ENCODE results near the gene MMP25.

Gene MMP25

DNA sequence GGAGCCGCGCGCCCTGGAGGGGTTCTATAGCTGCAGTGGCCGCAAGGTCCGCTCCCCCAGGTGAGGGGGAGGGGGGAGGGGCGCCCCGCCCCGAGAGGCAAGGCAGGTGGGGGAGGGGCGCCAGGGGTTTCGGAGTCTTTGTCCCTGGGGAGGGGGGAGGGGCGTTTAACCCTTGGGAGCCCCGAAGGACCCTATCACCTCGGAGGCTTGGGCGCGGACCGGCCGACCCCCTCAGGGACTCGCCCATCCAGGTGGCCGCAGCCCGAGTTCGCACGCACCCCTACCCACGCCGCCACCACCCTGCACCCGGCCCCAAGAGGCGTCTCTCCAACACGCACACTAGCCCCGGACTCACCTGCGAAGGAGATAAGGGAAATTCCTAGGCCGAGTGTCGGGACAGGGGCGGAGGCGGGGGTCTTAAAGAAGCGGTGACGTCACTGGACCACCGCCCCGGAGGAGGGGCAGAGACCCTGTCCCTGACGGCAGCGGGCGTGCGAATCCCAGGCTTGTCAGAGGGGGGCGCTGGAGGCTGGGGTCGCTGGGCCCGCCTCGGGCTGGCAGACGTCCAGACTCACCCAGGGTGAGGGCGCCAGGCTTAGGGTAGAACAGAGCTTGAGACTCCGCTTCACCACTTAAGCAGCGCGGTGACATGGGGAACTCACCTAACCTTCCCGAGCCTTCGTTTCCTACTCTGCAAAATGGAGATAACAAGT lies 28.4 kb upstream of the MMP25 start, which contains the start of gene CLDN6:
TSS of gene CLDN6 (minus strand) at position 390 of the 713 bp plus-strand sequence. CDS start 2,162 bp downstream, outside the sequence.
- DNase-seq, result no peak

DNA sequence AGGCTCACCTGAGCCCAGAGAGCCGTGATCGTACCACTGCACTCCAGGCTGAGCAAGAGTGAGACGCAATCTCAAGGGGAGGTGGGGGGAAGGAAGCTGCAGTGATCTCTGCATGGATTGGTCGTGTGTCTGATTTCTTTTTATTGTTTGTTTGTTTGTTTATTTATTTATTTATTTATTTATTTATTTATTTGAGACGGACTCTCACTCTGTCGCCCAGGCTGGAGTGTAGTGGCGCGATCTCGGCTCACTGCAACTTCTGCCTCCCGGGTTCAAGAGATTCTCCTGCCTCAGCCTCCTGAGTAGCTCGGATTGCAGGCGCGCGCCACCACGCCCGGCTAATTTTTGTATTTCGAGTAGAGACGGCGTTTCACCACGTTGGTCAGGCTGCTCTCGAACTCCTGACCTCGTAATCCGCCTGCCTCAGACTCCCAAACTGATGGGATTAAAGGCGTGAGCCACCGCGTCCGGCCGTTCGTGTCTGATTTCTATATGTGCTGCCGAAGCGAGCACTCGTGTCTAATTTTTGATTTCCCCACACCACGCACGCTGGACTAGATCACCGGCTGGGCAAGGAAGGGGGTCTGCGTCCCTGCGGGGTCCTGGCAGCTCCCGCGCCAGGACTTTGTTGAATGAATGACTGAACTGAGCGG lies 26.6 kb upstream of the MMP25 start:
- DNase-seq, result no peak

DNA sequence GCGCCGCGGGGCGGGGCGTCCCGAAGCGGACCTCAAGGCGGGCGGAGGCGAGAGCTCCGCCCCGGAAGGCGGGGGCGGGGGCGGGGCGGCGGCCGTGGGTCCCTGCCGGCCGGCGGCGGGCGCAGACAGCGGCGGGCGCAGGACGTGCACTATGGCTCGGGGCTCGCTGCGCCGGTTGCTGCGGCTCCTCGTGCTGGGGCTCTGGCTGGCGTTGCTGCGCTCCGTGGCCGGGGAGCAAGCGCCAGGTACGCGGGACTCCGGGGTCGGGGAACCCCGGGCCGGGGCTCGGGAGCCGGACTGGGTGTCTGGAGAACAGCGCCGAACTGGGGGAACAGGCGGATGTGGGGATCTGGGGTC lies 26.1 kb upstream of the MMP25 start, which contains the start of gene TNFRSF12A:
TSS of gene TNFRSF12A (plus strand) at position 122 of the 357 bp plus-strand sequence. CDS start at position 152, 30 bp downstream.
- peak; percentile 74 for DNase-seq

DNA sequence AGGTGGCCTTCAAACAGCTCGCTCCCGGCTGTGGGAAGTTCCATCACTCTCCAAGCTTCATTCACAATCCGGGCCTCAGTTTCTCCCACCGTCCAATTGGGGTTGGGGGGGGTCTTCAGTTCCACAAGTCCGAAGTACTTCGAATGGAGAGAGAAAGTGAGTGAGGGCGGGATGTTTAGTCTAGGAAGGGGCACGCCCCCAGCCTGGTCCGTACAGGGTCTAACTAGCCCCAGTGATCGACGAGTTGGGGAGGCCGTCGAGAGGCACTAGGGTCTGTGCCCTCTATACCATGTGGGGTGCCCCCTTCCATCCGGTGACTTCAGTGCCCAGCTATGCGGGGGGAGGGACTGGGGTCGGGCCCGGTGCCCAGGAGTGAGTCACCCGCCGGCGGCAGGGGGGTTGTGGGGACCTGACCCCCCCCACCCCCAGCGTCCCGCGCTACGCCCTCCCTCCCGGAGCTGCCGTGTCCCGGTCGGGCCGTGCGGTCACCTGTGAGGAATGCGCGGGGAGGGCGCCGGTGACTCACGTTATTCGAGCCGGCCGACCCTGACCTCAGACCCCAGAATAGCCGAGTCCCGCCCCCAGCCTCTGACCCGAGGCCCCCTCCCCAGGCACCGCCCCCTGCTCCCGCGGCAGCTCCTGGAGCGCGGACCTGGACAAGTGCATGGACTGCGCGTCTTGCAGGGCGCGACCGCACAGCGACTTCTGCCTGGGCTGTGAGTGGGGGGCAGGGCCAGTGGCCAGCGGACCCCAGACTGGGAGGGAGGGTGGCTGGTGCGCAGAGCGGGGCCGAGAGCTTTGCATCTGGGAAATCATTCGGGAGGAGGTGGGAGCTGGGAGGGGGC lies 25.5 kb upstream of the MMP25 start:
- DNase-seq, result no peak

DNA sequence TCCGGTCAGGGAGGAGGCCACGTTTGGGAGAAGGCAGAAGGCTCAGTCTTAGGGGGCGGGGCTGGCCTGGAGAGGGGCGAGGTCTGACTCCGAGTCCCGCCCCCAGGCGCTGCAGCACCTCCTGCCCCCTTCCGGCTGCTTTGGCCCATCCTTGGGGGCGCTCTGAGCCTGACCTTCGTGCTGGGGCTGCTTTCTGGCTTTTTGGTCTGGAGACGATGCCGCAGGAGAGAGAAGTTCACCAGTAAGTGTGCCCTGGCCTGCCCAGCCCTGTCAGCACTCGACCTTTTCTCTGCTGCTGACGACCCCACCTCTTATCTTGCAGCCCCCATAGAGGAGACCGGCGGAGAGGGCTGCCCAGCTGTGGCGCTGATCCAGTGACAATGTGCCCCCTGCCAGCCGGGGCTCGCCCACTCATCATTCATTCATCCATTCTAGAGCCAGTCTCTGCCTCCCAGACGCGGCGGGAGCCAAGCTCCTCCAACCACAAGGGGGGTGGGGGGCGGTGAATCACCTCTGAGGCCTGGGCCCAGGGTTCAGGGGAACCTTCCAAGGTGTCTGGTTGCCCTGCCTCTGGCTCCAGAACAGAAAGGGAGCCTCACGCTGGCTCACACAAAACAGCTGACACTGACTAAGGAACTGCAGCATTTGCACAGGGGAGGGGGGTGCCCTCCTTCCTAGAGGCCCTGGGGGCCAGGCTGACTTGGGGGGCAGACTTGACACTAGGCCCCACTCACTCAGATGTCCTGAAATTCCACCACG lies 24.7 kb upstream of the MMP25 start:
- peak; percentile 65 for DNase-seq

DNA sequence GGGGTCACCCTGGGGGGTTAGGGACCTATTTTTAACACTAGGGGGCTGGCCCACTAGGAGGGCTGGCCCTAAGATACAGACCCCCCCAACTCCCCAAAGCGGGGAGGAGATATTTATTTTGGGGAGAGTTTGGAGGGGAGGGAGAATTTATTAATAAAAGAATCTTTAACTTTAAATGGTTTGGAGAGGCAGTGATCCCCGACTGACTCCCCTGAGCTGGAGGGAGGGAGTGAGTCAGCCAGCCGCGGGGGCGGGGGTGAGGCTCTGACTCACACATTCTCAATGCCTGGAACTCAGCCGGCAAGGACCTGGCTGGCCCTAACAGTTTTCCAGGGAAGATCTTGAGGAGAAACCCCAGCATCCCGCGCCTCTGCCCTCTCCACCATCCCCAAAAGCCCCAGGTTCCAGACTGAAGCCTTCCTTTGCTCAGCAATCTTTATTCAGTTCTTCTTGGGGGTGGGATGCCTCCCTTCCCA lies 24.1 kb upstream of the MMP25 start:
- no peak for DNase-seq

DNA sequence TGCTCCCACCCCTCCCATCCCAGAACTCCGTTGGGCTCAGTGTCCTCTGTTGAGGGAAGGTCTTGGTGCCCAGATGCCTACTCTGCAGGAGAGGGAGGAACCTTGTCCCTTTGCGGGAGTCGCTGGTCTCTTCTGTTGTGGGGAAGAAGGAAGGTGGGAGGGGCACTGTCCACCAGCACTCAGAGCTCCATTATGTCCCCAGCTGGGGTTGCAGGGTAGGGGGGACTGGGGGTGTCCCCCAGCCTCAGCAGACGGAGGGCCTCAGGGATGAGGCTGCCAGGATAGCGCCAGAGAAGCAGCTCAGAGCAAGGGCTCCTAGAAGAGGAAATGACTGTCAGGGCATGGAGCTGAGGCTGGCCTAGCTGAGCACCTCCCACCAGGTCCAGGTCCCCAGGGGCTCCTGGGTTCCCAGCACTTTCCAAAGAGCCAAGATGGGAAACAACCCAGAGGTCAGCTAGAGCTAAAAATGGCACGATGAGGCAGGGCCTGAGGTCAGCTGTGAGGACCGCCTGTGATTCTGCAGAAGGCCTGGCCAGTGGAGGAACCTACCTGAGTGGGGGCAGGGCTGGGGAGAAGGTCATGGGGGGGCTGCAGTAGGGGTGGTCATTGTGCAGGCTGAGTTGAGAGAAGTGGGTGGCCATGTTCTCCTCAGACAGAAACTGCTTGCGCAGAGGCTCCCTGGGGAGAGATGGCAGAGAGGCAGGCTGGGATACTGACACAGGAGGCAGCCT lies 23.5 kb upstream of the MMP25 start:
- DNase-seq, result no peak

DNA sequence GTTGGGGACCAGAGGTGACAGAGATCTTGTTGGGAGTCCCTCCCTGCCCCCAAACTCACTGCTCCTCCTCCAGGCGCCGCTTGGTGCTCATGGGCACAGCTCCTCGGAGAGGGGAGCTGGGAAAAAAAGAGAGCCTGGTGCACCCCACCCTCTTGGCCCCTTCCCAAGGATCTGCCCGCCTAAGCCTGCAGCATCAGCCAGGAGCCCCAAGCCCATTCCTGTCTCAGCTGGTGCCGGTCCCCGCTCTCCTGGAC lies 23.0 kb upstream of the MMP25 start:
- no peak for DNase-seq

DNA sequence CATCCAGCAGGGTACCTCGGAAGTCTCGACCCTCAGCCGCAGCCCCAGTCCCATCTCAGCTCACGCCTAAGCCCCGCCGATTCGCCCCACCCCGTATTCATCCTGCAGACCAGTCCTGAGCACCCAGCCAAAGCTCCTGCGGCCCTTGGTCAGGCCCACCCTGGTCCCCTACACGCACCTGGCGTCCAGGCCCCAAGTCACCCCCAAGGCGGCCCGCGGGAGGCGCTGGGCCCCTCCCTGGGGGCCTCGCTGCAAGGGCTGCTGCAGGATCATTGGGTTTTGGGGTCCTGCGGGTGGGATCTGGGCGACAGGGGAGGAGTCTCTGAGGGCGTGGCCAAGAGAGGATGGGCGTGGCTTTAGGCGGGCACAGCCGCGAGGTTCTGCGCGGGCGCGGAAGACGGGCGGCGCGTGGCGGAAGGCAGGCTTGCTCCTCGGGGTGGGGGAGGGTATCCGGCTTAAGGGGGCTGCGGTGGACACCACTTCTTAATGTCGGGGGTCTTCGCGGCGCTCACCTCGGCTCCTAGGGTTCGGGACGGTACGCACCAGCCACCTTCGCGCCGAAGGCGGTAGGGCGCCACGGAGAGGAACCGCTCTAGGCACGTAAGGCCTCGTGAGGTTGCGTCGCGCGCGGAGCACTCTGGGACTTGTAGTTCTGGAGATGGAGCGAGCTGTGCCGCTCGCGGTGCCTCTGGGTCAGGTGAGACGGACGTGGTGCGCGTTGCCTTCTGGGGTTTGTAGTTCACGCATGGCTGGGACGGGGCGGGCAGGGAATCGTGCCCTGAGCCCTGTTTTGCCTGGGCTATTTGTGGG lies 22.5 kb upstream of the MMP25 start, which contains the start of the genes HCFC1R1 and THOC6:
TSS of gene HCFC1R1 (minus strand) at position 274 of the 810 bp plus-strand sequence. CDS start at position 273, 1 bp downstream.
TSS of gene THOC6 (plus strand) at position 367 of the 810 bp plus-strand sequence. CDS start at position 659, 292 bp downstream.
- DNase-seq, result peak; percentile 98

DNA sequence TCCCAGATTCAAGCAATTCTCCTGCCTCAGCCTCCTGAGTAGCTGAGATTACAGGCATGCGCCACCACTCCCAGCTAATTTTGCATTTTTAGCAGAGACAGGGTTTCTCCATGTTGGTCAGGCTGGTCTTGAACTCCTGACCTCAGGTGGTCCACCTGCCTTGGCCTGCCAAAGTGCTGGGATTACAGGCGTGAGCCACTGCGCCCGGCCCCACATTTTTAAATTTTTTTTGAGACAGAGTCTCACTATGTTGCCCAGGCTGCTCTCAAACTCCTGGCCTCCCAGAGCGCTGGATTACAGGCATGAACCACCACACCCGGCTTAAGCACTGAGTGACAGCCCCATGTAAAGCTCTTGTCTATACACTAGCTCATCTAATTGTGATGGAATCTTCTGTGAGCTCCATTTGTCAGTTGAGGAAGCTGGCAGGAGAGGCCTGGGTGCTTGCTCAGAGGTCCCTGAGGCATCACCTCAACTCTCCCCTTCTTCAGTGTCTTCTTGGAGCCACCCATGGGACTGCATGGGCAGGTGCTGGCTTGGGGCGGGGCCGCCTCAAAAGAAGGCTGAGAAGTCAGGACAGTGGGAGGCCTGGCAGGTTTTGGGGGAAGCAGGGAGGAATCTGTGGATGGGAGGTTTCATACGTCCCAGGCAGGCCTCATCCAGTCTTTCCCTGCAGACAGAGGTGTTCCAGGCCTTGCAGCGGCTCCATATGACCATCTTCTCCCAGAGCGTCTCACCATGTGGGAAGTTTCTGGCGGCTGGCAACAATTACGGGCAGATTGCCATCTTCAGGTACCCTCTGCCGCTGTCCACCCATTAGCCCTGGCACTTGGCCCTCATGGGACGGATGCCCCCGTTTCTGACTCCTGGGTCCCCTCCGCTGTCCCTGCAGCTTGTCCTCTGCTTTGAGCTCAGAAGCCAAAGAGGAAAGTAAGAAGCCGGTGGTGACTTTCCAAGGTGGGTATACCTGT lies 21.0 kb upstream of the MMP25 start:
- no peak for DNase-seq

DNA sequence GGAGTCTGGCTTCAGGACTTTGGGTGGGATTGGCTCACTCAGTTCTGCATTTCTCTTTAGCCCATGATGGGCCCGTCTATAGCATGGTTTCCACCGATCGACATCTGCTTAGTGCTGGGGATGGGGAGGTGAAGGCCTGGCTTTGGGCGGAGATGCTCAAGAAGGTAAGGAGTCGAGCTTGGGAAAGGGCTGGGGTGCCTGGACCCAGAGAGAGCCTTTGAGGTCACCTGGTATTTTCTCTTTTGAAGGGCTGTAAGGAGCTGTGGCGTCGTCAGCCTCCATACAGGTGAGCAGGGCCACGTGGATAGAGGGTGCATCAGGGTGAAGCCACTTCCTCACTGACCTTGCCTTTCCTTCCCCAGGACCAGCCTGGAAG lies 20.4 kb upstream of the MMP25 start:
- no peak for DNase-seq

DNA sequence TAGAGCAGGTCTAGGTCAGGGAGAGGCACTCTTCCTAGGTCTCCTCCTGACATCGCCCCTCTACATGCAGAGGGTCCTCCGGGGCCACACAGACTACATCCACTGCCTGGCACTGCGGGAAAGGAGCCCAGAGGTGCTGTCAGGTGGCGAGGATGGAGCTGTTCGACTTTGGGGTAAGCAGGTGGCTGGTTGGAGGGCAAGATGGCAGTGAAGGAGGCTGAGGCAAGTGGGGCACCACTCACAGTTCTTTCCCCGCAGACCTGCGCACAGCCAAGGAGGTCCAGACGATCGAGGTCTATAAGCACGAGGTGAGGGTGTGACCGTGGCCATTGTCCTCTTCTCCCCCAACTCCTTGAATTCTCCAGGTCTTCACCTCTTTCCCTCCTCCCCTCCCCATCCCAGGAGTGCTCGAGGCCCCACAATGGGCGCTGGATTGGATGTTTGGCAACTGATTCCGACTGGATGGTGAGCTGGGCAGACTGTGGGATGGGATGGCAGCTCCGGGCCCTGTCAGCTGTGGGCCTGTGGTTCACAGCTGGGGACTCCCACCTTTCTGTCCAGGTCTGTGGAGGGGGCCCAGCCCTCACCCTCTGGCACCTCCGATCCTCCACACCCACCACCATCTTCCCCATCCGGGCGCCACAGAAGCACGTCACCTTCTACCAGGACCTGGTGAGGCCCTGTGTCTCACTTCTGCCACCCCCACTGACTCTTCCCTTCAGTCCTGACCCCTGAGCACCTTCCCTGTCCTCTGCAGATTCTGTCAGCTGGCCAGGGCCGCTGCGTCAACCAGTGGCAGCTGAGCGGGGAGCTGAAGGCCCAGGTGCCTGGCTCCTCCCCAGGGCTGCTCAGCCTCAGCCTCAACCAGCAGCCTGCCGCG lies 19.5 kb upstream of the MMP25 start:
- DNase-seq, result no peak

DNA sequence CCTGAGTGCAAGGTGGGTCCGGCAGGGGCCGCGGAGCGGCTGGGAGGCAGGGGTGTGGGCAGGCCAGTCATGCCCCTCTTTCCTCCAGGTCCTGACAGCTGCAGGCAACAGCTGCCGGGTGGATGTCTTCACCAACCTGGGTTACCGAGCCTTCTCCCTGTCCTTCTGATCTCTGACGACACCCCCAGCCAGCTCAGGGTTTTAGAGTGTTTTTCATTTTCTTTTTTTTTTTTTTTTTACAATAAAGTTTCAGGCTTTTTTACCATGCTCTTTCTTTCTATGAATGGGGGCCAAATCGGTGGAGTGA lies 18.9 kb upstream of the MMP25 start:
- DNase-seq, result no peak

DNA sequence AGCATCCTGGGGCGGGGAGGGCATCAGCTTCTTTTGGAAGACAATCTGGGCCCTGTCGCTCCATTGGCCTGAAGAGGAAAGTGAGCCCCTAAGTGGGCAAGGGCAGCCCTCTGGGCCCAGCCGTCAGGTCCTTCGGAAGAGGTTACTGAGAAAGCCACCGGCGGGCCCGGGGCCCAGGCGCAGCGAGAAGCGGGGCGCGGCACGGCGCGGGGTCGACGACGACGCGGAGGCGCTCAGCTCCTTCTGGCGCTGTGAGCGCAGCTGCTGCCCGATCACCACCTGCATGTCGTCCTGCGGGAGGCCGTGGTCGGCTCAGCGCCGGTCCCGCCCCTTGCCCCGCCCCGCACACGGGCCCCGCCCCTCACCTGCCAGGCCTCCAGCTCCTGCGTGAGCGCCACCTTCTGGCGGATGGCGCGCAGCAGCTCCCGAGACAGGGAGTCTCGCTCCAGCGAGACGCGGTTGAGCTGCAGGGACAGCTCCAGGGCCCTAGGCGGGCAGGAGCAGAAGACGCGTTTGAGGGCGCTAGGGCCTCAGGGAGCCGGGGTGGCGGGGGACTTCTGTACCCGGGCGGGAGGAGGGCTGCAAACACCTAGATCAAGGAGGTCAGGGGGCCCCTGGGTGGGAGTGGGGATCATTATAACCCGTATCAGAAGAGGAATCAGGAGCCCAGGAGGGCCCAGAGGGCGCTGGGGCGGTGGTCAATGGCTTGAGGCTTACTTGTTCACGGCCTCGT lies 18.2 kb upstream of the MMP25 start:
- DNase-seq, result peak; percentile 93

DNA sequence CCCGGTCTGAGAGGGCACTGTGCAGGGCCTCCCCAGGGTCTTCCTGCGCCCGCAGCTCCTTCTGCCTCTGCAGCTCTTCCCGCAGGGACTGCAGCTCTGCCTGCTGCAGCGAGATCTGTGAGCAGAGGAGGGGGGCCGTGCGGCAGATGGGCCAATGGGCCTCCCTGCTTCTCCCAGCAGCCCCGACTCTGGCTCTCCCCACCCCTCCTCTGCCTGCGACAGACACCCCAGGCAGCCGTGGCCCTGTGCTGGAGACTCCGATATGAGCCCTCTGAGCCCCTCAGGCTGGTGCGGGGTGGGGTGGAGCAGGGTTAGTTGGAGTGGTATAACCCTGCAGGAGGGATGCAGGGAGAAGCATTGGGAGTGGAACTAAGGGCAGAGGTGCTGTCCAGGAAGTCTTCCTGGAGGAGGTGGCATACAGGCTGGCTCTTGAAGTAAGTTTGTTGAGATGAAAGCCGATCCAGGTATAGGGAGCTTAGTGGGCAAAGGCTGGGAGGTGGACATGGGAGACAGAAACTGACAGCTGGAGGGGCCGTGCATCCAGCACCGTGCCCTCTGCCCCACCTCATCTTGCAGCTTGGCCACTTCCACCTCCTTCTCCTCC lies 17.5 kb upstream of the MMP25 start:
- DNase-seq, result no peak

DNA sequence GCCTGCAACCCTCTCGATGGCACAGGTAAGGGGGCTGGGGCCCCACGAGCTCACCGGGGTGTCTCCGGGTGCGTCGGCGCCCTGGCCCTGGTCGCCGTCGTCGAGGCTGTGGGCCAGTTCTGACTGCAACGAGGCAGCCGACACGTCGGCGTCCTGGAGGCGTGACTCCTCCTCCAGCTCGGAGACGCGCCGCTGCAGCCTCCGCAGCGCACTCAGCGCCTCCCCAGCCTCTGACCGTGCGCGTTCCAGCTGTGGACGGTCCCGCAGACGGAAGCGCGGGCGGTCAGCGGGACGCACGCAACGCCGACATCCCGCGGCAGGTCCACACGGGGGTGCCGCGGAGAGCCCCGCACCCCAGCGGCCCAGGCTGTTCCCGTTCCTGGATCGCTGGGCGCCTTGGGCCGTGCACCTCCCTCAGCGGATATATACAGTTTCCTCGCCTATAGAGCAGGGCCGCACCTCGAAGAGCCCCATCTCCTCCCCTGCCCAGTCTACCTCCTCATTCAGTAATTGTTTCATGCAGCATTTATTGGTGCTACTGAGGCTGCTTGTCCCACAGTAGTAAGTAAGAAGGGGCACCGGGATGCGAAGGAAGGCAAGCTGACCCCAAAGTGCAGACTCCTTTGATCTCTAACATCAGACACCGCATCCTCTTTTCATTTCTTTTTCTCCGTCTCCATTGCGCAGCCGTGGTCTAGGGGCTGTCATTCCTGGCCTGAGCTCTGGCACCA lies 16.7 kb upstream of the MMP25 start:
- no peak for DNase-seq
